NCI-H1048 (cell line): Measurements from ENCODE around the gene HS1BP3.

Source experiments
- DNase-seq: peaks from one replicate; lab custom pipeline; 2025; lab: John Stamatoyannopoulos, UW

The HS1BP3 gene

GRCh38 chr2:20617081-20617575 lies 33.8 kb downstream of the HS1BP3 start:
- DNase-seq = no peak

DNA sequence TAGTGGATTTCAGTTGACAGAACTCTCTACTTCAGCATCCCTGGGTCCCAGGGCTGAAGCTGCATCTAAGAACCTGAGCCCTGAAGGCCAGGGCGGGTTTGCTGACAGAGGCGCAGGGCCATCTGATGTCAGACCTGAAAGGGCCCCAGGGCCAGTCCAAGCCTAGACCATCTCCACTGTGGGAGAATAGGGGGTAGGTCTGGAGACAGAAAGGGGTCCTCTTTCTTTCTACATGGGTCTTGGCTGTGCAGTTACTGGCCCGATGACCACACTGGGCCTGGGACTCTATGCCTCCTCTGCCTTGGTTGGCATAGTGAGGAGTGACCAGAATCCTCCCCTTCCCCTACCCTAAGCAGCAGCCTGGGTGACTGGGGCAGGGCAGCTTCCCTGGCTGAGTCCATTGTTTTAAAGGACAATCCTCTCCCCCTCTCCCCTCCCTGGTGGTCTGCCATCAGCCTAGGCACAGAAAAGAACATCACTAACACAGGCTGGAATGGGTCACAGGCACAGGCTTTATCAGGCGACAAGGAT lies 34.5 kb downstream of the HS1BP3 start:
- DNase-seq = no peak

DNA sequence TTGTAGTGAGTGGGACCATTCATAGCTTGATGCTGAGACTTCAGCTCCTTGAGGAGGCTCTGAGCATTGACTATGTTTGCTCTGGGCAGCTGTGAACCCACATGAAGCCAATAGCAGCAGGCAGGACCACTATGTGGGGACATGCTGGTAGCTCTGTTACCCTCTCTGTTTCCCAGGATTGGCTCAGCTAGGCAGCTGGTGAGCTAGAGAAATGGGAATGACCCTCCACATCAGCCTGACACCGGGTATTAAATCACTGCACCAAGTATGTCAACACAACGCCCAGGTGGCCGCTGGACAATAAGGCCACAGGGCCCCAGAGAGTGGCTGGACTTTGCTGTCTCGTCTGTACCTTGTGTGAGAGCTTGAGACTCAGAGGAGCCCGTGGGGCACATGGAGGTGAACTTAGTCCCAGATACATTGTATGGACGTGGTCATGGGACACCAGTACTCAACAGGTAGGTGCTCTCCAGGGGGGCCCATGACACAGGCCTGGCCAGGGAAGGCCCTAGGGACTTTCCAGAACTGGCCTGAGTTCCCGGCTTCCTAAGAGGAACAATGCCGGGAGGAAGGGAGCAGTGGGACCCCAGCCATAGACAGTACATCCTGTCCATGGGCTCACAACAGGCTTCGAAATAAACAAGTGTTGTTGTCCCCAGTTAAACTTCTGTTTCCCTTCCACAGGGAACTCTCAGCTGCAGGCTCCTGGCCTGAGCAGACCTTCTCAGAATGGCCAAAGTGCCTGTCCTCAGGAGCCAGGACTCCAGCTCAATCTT lies 35.2 kb downstream of the HS1BP3 start:
- DNase-seq = no peak

DNA sequence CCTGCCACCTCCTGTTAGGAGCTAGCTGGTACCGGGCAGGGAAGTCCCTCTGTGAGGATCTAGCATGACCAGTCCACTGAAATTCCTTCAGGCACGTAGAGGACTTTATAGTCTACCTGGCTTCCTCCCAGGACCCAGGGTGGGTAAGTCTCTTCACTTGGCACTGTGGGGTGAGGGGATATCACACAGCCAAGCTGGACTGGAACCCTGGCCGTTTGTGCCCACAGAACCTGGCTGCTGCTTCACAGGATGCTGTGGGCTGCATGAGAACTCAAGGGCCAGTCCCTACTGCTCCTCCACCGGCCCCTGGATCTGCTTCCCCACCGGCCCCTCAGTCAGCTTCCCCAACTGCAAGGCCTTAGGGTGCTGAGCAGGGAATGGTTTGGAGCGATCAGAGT lies 35.8 kb downstream of the HS1BP3 start:
- DNase-seq = no peak

- DNase-seq = no peak
These were observed 36.5 kb downstream of the HS1BP3 start for GRCh38 chr2:20614201-20615067.

DNA sequence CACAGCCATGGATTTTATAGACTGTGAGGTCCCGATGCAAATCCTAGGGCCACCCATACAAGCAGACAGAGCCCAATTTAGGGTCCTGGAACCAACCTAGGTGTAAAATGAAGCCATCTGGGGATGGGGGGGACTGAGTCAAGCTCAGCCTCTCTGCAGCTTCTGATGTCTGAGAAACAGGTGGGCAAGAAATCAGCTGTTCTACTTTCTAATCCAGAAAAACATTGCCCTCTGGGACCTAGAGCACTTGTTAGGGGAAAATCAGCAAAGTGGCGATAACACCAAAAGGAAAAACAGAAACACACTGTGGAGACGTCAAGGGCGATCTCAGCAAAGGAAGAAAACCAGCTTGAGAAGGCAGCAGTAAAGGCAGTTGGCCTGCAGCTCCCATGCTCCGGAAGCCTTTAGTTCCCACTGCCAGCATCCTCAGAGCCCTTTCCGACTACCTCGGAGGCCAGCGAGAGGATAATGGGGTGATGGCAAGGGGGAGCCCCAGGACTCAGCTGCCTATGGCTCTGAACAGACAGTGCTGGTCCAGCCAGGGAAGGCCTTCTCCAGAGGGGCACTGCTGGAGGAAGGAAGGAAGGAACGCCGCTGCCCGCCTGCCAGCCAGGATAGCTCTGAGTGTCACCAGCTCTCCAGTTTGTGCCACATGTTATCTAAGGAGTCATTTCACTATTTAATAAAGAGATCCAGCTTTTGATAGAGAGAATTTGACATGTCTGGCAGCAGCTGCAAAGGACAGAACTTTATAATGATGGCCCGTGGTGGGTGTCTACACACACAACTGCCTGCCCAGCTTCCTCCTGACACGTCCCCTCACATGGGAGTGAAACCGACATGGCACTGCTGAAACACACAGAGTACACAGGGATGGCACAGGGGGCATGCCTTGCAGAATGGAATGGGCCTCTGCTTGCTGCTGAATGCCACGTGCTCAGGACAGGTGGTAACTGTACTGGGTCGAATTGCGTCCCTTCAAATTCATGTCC lies 37.7 kb downstream of the HS1BP3 start:
- DNase-seq = no peak

DNA sequence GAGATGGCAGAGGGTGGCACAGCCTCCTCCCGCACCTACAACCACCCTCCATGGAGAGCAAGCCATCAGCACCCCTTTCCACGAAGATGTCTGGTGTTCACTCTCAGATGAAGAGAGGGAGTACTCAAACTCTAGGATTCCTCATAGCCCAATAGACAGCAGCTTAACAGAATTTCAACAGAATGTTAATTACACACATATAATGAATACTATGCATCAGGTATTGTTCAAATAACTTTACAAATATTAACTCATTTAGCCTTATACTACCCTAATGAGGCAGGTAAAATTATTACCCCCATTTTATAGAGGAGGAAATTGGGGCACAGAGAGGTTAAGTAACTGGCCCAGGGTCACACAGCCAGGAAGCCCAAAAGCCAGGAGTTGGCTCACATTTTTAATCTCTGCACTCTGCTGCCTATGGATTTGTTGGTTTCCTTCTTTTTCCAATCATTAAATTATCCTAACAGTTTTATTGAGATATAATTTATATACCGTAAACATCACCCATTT lies 39.0 kb downstream of the HS1BP3 start:
- DNase-seq = no peak

- DNase-seq = no peak
These were observed 39.6 kb downstream of the HS1BP3 start for GRCh38 chr2:20611077-20611843.

DNA sequence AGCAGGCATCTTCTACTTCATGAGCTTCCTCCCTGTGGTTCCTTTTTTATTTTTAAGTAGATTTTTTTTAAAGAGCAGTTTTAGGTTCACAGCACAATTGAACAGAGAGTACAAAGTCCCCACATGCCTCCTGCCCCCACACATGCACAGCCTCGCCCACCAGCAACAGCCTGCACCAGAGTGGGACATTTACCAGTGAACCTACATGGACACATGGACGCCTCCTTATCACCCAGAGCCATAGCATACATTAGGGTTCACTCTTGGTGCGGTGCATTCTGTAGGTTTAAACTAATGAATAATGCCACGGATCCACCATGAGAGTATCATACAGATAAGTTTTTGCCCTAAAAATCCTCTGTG lies 40.9 kb downstream of the HS1BP3 start:
- DNase-seq = no peak

DNA sequence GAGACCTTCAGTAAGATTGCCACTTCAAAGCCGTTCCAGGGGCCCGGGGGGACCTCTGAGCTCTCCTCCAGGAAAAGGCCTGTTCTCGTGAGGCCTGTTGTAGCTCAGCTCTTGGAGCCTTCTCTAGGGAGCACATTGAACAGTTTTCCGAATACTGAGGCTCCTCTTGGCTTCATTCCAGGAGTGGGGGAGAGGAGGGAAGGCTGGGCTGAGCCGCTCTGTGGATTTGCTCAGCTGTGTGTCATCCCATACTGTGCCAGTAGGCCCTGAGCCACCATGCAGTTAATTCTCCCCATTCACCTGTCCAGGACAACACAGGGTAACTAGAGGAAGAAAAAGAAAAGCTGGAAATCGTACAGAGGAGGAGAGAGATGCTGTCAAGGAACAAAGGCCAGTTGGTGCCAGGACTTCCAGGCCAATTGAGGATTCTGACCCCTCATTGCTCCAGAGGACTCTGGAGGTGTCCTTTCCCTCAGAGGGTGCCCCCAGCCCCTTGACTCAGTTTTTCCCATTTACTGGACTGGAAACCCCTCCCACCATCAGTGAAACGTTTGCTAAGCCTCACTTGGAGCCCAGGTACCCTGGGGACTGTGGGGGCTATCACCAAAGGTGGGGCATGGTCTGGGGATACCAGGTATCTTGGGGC lies 41.4 kb downstream of the HS1BP3 start:
- no peak for DNase-seq

DNA sequence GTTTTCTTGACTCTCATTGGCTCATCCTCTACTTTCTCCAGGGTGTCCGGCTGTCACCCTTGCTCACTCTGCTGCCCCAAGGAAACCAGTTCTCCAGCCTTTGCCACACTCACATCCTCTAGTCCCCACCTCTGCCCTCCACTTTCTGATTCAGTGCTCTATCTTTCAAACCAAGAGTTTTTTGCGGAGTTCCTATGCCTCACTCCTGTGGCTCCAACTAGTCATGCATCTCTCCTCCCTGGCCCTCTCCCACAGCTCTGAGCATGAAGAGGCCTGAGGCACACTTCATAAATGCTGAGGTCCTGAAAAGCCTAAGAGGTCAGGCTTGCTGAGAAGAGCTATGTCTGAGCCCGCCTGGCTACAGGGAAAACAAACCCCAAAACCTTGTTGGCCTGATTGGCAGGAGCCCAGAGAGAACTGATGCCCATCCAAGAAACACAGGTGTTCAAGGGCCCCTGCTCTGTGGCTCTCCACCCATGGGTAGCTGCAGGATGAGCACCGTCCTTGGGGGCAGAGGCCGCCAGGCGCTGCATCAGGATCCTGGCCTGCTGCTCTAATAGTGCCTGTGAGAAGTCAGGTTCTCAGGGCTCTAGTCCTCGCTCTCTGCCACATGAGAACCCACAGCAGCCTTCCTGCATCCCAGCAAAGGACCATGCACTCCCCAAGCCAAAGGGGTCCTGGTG lies 42.1 kb downstream of the HS1BP3 start:
- DNase-seq = no peak

DNA sequence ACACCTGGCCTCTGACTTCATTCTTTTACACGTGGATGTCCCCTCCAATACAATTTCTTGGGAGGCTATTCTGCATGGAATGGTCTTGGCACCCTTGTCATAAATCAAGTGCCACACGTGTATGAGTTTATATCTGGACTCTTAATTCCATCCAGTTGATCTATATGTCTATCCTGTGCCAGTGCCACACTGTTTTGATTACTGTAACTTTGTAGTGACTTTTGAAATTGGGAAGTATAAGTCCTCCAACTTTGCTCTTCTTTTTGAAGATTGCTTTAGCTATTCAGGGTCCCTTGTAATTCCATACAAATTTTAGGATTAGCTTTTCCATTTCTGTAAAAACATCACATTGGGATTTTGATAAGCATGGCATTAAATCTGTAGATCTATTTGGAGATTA lies 43.5 kb downstream of the HS1BP3 start:
- no peak for DNase-seq

GRCh38 chr2:20606198-20606597 lies 44.7 kb downstream of the HS1BP3 start:
- no peak for DNase-seq

GRCh38 chr2:20604951-20605381 lies 45.9 kb downstream of the HS1BP3 start:
- DNase-seq = no peak

DNA sequence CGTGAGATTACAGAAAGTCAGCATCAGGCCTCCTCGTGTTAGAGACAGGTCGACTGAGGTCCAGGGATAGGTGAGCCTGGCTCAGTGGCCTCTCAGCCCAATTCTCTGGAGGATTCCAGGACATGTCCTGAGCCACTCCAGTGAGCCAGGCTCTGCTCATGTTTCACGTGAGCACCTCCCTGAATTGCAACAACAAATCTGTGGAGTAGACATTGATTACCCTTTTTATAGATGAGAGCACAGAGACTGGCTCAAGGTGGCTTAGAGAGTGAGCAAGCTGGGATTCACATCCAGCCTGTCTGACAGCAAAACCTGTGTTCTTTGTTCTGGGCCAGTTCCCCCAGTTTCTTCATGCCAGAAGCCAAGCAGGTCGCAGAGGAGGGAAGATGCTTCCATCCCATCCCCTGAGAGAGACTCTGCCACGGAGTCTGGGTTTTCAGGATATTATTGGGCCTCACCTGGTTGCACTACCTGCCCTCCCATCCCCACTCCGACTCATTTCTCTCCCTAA lies 46.4 kb downstream of the HS1BP3 start:
- DNase-seq = no peak

- no peak for DNase-seq
These were observed 47.1 kb downstream of the HS1BP3 start for GRCh38 chr2:20603791-20604190.

DNA sequence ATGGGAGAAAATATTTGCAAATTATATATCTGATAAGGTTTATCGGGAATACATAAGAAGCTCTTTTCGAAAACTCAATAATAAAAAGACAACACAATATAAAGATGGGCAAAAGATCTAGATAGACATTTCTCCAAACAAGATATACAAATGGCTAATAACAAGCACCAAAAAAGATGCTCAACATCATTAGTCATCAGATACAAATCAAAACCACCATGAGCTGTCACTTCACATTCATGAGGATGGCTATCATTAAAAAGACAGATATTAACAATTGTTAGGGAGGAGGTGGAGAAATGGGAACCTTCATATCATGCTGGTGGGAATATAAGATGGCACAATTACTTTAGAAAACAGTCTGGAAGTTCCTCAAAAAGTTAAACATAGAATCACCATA lies 48.1 kb downstream of the HS1BP3 start:
- DNase-seq = no peak

GRCh38 chr2:20600756-20601325 lies 50.1 kb downstream of the HS1BP3 start:
- DNase-seq = no peak

DNA sequence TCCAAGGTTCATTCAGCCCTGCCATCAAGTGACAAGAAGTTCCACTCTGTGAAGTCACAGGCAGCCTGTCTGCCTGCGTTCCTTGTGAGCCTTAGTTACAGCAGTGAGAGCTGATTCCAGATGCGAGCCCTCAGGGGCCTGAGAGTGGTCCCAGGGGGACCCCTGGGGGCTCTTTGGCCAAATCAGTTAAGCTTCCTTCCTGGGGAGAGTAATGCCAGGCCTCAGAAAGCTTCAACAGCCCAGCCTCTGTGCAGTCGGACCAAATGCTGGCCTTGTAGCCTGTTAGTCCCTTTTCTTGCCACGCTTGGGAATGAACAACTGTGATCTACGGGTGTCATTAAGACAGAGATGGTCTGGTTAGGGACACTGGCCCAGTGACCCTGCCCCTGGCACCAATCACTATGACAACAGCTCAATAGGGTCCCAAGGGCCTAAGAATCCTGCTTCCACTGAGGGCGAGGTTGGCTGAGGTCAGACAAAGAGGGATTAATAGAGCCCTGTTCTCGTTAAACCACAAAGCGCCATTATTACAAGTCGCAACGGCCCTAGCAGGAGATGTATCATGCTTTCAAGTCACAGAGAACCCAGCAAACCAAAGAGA lies 50.9 kb downstream of the HS1BP3 start:
- no peak for DNase-seq
